A673 (cell line): Measurements from ENCODE around the gene CAPN8. TPM values are rescaled to one million over a fixed set of nuclear protein-coding genes. Genes with fewer than 3 reads are reported as not detected.

ENCODE experiments used
- BruUV-seq: library from RNA; stranded (reverse); fragments of 400-500 nt; replicated peaks from 2 replicates; lab custom pipeline; 2021; lab: Mats Ljungman, UMichigan
- CTCF ChIA-PET: fragments of 300-600 bp; sonication (Branson Sonifier 250); formaldehyde crosslinking; loops from one replicate; lab custom pipeline; 2022; ENCODE audit warnings: antibody characterized with exemption; lab: Charles Lee
- POLR2A ChIA-PET: fragments of 300-600 bp; sonication (Branson Sonifier 250); formaldehyde crosslinking; loops from one replicate; lab custom pipeline; 2022; ENCODE audit warnings: antibody characterized with exemption; ENCODE audit not compliant: low non-redundant PET; lab: Charles Lee
- DNase-seq: peaks from one replicate; pipeline ENCODE4 v3.0.0-alpha.2; 2015; ENCODE audit warnings: low spot score
- H3K27ac ChIP-seq: fragments of 200-600 bp; sonication (generic); 2 replicates; pipeline ENCODE4 v1.5.1; 2016; ENCODE audit warnings: mixed run types, low read depth, mild to moderate bottlenecking, mixed read lengths, antibody characterized with exemption, low read length; ENCODE audit not compliant: poor library complexity, severe bottlenecking
- H3K27me3 ChIP-seq: fragments of 200-600 bp; sonication (generic); replicated peaks from 2 replicates; pipeline ENCODE4 v1.6.1; 2017; ENCODE audit warnings: mixed run types, low read depth, mild to moderate bottlenecking, mixed read lengths, antibody characterized with exemption, low read length; ENCODE audit not compliant: insufficient read depth, poor library complexity
- H3K36me3 ChIP-seq: fragments of 200-600 bp; sonication (generic); 2 replicates; pipeline ENCODE4 v1.6.1; 2016; ENCODE audit warnings: mixed run types, mild to moderate bottlenecking, mixed read lengths, antibody characterized with exemption, low read length; ENCODE audit not compliant: insufficient read depth, poor library complexity, severe bottlenecking
- H3K4me1 ChIP-seq: fragments of 200-600 bp; sonication (generic); 2 replicates; pipeline ENCODE4 v1.6.1; 2017; ENCODE audit warnings: mixed run types, mild to moderate bottlenecking, mixed read lengths, antibody characterized with exemption, low read length; ENCODE audit not compliant: insufficient read depth, poor library complexity, severe bottlenecking
- H3K4me3 ChIP-seq: fragments of 200-600 bp; sonication (generic); 2 replicates; pipeline ENCODE4 v1.5.1; 2016; ENCODE audit warnings: low read depth, mixed run types, mild to moderate bottlenecking, mixed read lengths, low read length; ENCODE audit not compliant: poor library complexity, severe bottlenecking
- H3K9me3 ChIP-seq: fragments of 200-600 bp; sonication (generic); 2 replicates; pipeline ENCODE4 v1.6.1; 2016; ENCODE audit warnings: mixed run types, low read depth, mild to moderate bottlenecking, mixed read lengths, antibody characterized with exemption, low read length; ENCODE audit not compliant: poor library complexity, severe bottlenecking
- EZH2 ChIP-seq: fragments of 200-600 bp; sonication (generic); IDR thresholded peaks from 2 replicates; pipeline ENCODE4 v1.6.1; 2017; ENCODE audit warnings: borderline replicate concordance, low read depth, mild to moderate bottlenecking, mixed read lengths, antibody characterized with exemption, low read length; ENCODE audit not compliant: poor library complexity, severe bottlenecking
- intact Hi-C: fragments of 100-400 bp; cut with micrococcal nuclease; formaldehyde crosslinking; loops from one replicate; pipeline ENCODE4 v1.10.0; 2022; ENCODE audit not compliant: unreplicated experiment
- total RNA-seq: library from RNA; stranded (reverse); gene quantifications from 2 replicates; pipeline ENCODE4 v1.2.3, GENCODE V29; 2021
- TF ChIP-seq, protein P1 (sequence below): fragments of 300-800, 200-600 bp; sonication (generic); conservative IDR thresholded peaks from 2 replicates; pipeline ENCODE4 v1.5.1; 2017; ENCODE audit warnings: low read depth, mild to moderate bottlenecking, antibody characterized with exemption, low read length, moderate library complexity, mixed read lengths

CAPN8 gene
- total RNA-seq, 1 experiment from 2014 or later, result not detected

DNA sequence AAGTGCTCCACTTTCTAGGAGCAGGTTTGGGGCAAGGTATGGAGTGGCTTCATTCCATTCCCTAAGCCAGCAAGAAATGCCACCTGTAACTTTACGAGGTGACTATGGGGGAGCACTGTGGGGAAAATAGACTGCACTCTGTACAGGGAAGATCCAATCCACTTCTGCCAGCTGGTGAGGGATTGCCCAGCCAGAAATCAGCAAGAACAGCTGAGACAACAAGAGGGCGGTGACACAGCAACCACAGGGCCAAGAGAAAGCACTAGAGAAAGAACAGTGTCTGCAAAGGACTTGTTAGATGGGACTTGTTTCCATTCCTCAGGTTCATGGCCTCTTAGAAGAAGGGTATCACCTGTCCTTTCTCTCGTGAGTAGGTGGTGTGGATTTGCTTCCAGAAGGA lies 19.6 kb downstream of the CAPN8 start:
- Histone ChIP-seq H3K4me1 (no peaks in the 10 kb centered on the region), H3K4me3 (no peak overlapping the region), H3K27ac (no peak overlapping the region), H3K9me3 (no peaks in the 10 kb centered on the region), H3K27me3 (peaks cover 10% of the 10 kb centered on the region), H3K36me3 (no peaks in the 10 kb centered on the region)
- TF ChIP-seq, protein P1, sequence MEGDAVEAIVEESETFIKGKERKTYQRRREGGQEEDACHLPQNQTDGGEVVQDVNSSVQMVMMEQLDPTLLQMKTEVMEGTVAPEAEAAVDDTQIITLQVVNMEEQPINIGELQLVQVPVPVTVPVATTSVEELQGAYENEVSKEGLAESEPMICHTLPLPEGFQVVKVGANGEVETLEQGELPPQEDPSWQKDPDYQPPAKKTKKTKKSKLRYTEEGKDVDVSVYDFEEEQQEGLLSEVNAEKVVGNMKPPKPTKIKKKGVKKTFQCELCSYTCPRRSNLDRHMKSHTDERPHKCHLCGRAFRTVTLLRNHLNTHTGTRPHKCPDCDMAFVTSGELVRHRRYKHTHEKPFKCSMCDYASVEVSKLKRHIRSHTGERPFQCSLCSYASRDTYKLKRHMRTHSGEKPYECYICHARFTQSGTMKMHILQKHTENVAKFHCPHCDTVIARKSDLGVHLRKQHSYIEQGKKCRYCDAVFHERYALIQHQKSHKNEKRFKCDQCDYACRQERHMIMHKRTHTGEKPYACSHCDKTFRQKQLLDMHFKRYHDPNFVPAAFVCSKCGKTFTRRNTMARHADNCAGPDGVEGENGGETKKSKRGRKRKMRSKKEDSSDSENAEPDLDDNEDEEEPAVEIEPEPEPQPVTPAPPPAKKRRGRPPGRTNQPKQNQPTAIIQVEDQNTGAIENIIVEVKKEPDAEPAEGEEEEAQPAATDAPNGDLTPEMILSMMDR, result no peak
- BruUV-seq, result no TSS peak
- ChIA-PET CTCF (no interaction called here), POLR2A (no interaction called here)
- intact Hi-C loops, result no loop called here
- DNase-seq, result no peak

DNA sequence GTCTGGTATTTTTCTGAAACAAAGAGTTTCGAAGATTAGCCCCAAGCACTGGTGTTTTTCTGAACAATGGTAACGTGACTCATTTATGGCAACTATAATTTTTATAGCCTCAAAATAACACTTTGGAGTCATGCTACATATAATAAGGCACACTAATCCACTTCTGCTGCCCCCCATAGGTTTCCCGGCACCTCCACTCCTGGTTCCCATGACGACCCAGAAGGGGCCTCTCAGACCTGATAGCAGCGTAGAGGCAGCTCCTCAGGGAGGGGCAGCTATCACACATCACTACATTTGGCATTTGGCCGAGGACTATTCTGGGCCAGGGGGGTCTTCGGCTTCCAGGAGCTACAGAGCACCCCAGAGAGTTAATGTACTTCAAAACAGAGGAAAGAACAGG lies 23.3 kb downstream of the CAPN8 start:
- H3K4me3 ChIP-seq, result no peak overlapping the region
- TF ChIP-seq, protein P1, result no peak
- no peak for TF ChIP-seq EZH2
- H3K27ac ChIP-seq, result no peak overlapping the region
- H3K4me1 ChIP-seq, result no peaks in the 10 kb centered on the region
- ChIA-PET CTCF (no interaction called here), POLR2A (no interaction called here)
- no peaks in the 10 kb centered on the region for H3K9me3 ChIP-seq
- H3K36me3 ChIP-seq, result no peaks in the 10 kb centered on the region
- BruUV-seq, result no TSS peak
- peaks cover 19% of the 10 kb centered on the region for H3K27me3 ChIP-seq
- intact Hi-C loops, result no loop called here
- DNase-seq, result no peak

DNA sequence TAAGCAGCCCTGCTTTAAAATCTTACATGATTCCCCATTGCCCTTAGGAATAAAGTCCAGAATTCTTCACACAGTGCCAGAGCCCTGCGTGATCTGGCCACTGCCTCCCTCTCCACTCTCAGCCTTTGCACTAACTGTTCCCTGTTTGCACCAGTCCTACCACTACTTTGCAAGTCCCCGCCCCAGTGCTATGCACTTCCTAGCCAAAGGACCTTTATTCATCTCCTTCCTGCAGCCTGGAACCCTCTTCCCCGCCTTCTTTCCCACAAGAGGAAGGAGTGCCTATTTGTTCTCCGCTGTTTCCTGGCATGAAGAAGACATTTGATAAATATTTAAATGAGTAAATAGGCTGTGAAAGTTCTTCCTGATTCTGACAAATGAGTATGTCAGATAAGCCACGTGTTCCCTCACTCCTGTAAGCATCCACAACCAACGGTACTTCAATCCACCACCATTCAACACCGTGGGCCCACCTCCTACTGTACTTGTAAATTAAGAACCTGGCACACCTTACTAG lies 23.9 kb downstream of the CAPN8 start:
- ChIA-PET CTCF (no interaction called here), POLR2A (no interaction called here)
- Histone ChIP-seq H3K9me3 (no peaks in the 10 kb centered on the region), H3K27me3 (peaks cover 26% of the 10 kb centered on the region), H3K4me1 (no peaks in the 10 kb centered on the region), H3K4me3 (no peak overlapping the region), H3K36me3 (no peaks in the 10 kb centered on the region), H3K27ac (no peak overlapping the region)
- no peak for DNase-seq
- no TSS peak for BruUV-seq
- no peak for TF ChIP-seq EZH2
- TF ChIP-seq, protein P1, result no peak
- intact Hi-C loops, result no loop called here
